Suppressor macrophage treated with lipopolysaccharide for 4 hours (primary cell): Measurements from ENCODE around the gene NELL2.
"Not testable (repeated sequence)": the region's sequence is repeated elsewhere in the genome, so short reads cannot be mapped to it uniquely, and the experiment has no call there.

Experiments
- DNase-seq: peaks from one replicate; pipeline ENCODE4 v3.0.0-alpha.2; 2020

Gene NELL2

GRCh38 chr12:44847403-44847802, 28.7 kb downstream of the NELL2 start:
- DNase-seq, result no peak

GRCh38 chr12:44846826-44847225, 29.3 kb downstream of the NELL2 start:
- DNase-seq, result no peak

GRCh38 chr12:44842669-44843068, 33.4 kb downstream of the NELL2 start:
- DNase-seq, result no peak

GRCh38 chr12:44839785-44840184, 36.3 kb downstream of the NELL2 start:
- DNase-seq, result no peak

- DNase-seq, result no peak
These were observed 38.9 kb downstream of the NELL2 start for GRCh38 chr12:44837114-44837755.

- no peak for DNase-seq
These were observed 40.3 kb downstream of the NELL2 start for GRCh38 chr12:44835641-44836379.

- DNase-seq, result not testable (repeated sequence)
These were observed 41.1 kb downstream of the NELL2 start for GRCh38 chr12:44834996-44835395.

- no peak for DNase-seq
These were observed 42.6 kb downstream of the NELL2 start for GRCh38 chr12:44833561-44833960.

- DNase-seq, result no peak
These were observed 45.5 kb downstream of the NELL2 start for GRCh38 chr12:44830566-44831055.

- DNase-seq, result no peak
These were observed 47.1 kb downstream of the NELL2 start for GRCh38 chr12:44829045-44829444.

- DNase-seq, result no peak
These were observed 48.2 kb downstream of the NELL2 start for GRCh38 chr12:44827832-44828438.

- not testable (repeated sequence) for DNase-seq
These were observed 54.4 kb downstream of the NELL2 start for GRCh38 chr12:44821702-44822101.

GRCh38 chr12:44819884-44820283, 56.2 kb downstream of the NELL2 start:
- no peak for DNase-seq

- no peak for DNase-seq
These were observed 58.4 kb downstream of the NELL2 start for GRCh38 chr12:44817687-44818086.

GRCh38 chr12:44816446-44817017, 59.6 kb downstream of the NELL2 start:
- no peak for DNase-seq

- no peak for DNase-seq
These were observed 64.1 kb downstream of the NELL2 start for GRCh38 chr12:44812062-44812461.

- no peak for DNase-seq
These were observed 72.0 kb downstream of the NELL2 start for GRCh38 chr12:44804068-44804467.

- no peak for DNase-seq
These were observed 80.1 kb downstream of the NELL2 start for GRCh38 chr12:44795970-44796369.

- DNase-seq, result no peak
These were observed 87.4 kb downstream of the NELL2 start for GRCh38 chr12:44788731-44789130.

GRCh38 chr12:44780221-44780790, 95.8 kb downstream of the NELL2 start:
- no peak for DNase-seq

- no peak for DNase-seq
These were observed 96.3 kb downstream of the NELL2 start for GRCh38 chr12:44779766-44780165.

GRCh38 chr12:44778863-44779262, 97.3 kb downstream of the NELL2 start:
- DNase-seq, result no peak

GRCh38 chr12:44777044-44777443, 99.1 kb downstream of the NELL2 start:
- no peak for DNase-seq
